SJSA1 (cell line): ENCODE measurements around the gene ZNF227. TPM values are rescaled to one million over a fixed set of nuclear protein-coding genes. Genes with fewer than 3 reads are reported as not detected.
"Not testable (repeated sequence)": the region's sequence is repeated elsewhere in the genome, so short reads cannot be mapped to it uniquely, and the experiment has no call there.

Experiments used
- DNase-seq, 2 experiments: peaks; one replicate each; pipeline ENCODE4 v3.0.0-alpha.2; 2015 to 2020; ENCODE audit warnings: low spot score in 2 of 2, low read depth in 1 of 2
- H3K27ac ChIP-seq: fragments of 250-450 bp; sonication (Bioruptor Pico); 2 replicates; pipeline ENCODE4 v1.5.1; 2020; ENCODE audit warnings: mild to moderate bottlenecking, moderate library complexity
- H3K27me3 ChIP-seq: fragments of 250-450 bp; sonication (Bioruptor Pico); replicated peaks from 2 replicates; pipeline ENCODE4 v1.5.1; 2020; ENCODE audit warnings: mild to moderate bottlenecking, moderate library complexity
- H3K36me3 ChIP-seq: fragments of 250-450 bp; sonication (Bioruptor Pico); 2 replicates; pipeline ENCODE4 v1.5.1; 2020; ENCODE audit warnings: mild to moderate bottlenecking
- H3K4me1 ChIP-seq: fragments of 250-450 bp; sonication (Bioruptor Pico); replicated peaks from 2 replicates; pipeline ENCODE4 v1.6.1; 2021; ENCODE audit warnings: mild to moderate bottlenecking
- H3K4me3 ChIP-seq: fragments of 250-450 bp; sonication (Bioruptor Pico); 2 replicates; pipeline ENCODE4 v1.5.1; 2020; ENCODE audit warnings: mild to moderate bottlenecking
- H3K9me3 ChIP-seq: fragments of 250-450 bp; sonication (Bioruptor Pico); replicated peaks from 2 replicates; pipeline ENCODE4 v1.5.1; 2020; ENCODE audit warnings: mild to moderate bottlenecking
- total RNA-seq: library from RNA; depleted of rRNA; stranded (reverse); fragments of >200 nt; shearing (Covaris generic); gene quantifications from 2 replicates; pipeline ENCODE4 v1.2.3, GENCODE V29; 2014; rRNA removed

ZNF227 gene
- 5.6 and 15.1 TPM in 2 replicates for total RNA-seq

DNA sequence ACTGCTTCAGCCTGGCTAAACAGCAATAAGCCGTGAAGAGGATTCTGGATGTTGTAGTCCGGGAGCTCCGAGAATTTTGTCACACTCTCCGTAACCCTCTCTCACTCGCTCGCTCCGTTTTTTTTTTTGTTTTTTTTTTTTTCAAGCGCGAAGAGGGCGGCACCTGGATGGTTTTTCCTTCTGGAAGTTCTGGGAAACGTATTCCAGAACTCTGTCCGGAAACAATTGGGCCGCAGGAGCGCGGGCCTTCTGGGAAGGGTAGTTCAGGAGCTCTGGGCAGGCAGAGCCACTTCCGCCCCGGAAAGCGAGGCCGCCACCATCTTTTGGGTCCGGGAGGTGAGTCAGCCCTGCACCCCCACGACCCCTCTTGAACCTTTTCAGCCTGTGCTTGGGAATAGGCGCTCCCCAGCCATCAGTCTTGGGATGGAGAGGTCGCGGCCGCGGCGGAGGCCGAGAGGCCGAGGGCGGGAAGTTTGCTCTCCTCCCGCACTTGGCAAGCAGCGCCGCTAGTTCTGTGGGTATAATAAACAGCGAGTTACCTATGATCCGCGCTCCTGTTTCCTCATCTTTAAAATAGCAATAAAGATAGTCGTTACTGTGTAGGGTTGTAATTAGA lies at the start of gene ZNF227:
Gene ZNF227 (plus strand): TSS at position 283 of the 616 bp plus-strand sequence. CDS start 5,261 bp downstream, outside the sequence.
- H3K27me3 ChIP-seq: no peaks in the 10 kb centered on the region
- DNase-seq: peak; percentile 95 to 97
- H3K4me3 ChIP-seq: peak within 1 kb of the TSS; percentile 59
- H3K27ac ChIP-seq: peak within 1 kb of the TSS; percentile 32; the same call in 1 of the 2 replicates
- no peaks in the 10 kb centered on the region; the same call in 1 of the 2 replicates for H3K4me1 ChIP-seq
- H3K36me3 ChIP-seq: peaks cover 16% of the 10 kb centered on the region
- H3K9me3 ChIP-seq: no peaks in the 10 kb centered on the region; the same call in 1 of the 2 replicates

DNA sequence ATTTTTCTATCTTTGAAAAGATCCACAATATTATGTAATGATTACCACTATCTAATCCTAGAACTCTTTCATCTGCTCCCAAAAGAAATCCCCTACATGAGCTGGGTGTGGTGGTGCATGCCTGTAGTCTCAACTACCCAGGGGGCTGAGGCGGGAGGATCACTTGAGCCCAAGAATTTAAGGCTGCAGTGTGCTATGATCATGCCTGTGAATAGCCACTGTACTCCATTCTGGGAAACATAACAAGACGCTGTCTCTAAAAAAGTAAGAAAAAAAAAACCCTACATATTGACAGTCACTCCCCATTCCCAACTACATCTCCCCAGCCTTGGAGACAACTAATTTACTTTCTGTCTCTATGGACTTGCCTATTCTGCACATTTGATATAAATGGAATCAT lies 48.5 kb upstream of the ZNF227 start:
- Histone ChIP-seq H3K27me3 (no peaks in the 10 kb centered on the region), H3K36me3 (peaks cover 19% of the 10 kb centered on the region), H3K4me3 (no peak overlapping the region), H3K9me3 (peaks cover 8% of the 10 kb centered on the region), H3K27ac (no peak overlapping the region), H3K4me1 (peaks cover 4% of the 10 kb centered on the region; the same call in 1 of the 2 replicates)
- no peak for DNase-seq

GRCh38 chr19:44164327-44164672 lies 48.0 kb upstream of the ZNF227 start:
- peak overlapping the region; percentile 59 for H3K4me3 ChIP-seq
- no peak overlapping the region for H3K27ac ChIP-seq
- peaks cover 23% of the 10 kb centered on the region for H3K36me3 ChIP-seq
- H3K4me1 ChIP-seq: peaks cover 4% of the 10 kb centered on the region; the same call in 1 of the 2 replicates
- no peak for DNase-seq
- no peaks in the 10 kb centered on the region for H3K27me3 ChIP-seq
- peaks cover 5% of the 10 kb centered on the region for H3K9me3 ChIP-seq

GRCh38 chr19:44164673-44165512 lies 47.4 kb upstream of the ZNF227 start, which contains the start of gene ZNF226:
TSS of gene ZNF226 (plus strand) at chr19:44165100. CDS start at chr19:44170081, 4,981 bp downstream.
- Histone ChIP-seq H3K4me1 (peaks cover 4% of the 10 kb centered on the region; the same call in 1 of the 2 replicates), H3K4me3 (peak within 1 kb of the TSS; percentile 59), H3K27me3 (no peaks in the 10 kb centered on the region), H3K36me3 (peaks cover 29% of the 10 kb centered on the region), H3K9me3 (peaks cover 3% of the 10 kb centered on the region), H3K27ac (peak within 1 kb of the TSS; percentile 62)
- DNase-seq: peak; percentile 90 to 95

DNA sequence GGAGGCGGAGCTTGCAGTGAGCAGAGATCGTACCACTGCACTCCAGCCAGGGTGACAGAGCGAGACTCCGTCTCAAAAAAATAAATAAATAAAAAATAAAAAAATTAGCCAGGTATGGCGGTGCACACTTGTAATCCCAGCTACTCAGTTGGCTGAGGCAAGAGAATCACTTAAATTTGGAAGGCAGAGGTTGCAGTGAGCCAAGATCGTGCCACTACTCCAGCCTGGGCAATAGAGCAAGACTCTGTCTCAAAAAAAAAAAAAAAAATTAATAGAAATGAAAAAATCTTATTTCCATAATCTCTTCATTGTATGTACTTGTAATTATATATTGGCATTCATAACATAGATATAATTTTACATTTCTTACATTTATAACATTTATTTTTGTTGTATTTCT lies 41.7 kb upstream of the ZNF227 start:
- not testable (repeated sequence) for H3K4me3 ChIP-seq, H3K9me3 ChIP-seq, DNase-seq, H3K27ac ChIP-seq, H3K27me3 ChIP-seq, H3K4me1 ChIP-seq
- peaks cover 84% of the 10 kb centered on the region for H3K36me3 ChIP-seq

DNA sequence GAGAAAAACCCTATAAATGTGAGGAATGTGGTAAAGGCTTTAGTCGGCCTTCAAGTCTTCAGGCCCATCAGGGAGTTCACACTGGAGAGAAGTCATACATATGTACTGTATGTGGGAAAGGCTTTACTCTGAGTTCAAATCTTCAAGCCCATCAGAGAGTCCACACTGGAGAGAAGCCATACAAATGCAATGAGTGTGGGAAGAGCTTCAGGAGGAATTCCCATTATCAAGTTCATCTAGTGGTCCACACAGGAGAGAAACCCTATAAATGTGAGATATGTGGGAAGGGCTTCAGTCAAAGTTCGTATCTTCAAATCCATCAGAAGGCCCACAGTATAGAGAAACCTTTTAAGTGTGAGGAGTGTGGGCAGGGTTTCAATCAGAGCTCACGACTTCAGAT lies 35.7 kb upstream of the ZNF227 start:
- Histone ChIP-seq H3K27ac (no peak overlapping the region), H3K36me3 (peaks cover 61% of the 10 kb centered on the region), H3K4me3 (no peak overlapping the region), H3K4me1 (no peaks in the 10 kb centered on the region), H3K27me3 (no peaks in the 10 kb centered on the region), H3K9me3 (peaks cover 15% of the 10 kb centered on the region)
- no peak for DNase-seq

DNA sequence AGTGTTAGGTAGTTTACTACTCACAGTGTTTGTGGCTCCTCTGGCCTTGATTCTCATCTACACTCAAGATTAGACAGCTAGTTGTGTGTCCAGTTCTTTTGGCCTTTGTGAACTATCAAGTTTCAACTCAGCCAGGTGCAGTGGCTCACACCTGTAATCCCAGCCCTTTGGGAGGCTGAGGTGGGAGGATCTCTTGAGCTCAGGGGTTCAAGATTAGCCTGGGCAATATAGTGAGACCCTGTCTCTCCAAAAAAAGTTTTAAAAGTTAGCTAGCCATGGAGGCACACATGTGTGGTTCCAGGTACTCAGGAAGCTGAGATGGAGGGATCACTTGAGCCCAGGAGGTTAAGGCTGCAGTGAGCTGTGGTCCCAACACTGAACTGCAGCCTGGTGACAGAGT lies 31.4 kb upstream of the ZNF227 start:
- no peak for DNase-seq
- H3K36me3 ChIP-seq: peaks cover 19% of the 10 kb centered on the region
- no peak overlapping the region for H3K27ac ChIP-seq

DNA sequence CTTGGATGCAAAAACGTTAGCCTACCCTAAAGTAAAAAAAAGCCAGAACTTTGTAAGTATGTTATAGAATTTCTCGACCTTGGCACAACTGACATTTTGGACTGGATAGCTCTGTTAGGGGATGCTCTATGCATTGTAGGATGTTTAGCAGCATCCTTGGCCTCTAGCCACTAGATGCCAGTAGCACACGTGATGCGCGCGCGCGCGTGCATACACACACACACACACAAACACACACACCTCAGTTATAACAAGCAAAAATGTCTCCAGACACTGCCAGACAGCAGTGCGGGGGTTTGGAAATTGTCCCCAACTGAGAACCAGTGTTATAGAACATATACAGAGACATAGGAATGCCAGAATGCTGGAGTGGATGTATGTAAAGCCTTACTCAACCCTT lies 30.2 kb upstream of the ZNF227 start:
- Histone ChIP-seq H3K27me3 (no peaks in the 10 kb centered on the region), H3K36me3 (peaks cover 7% of the 10 kb centered on the region), H3K9me3 (peaks cover 12% of the 10 kb centered on the region), H3K27ac (no peak overlapping the region), H3K4me1 (no peaks in the 10 kb centered on the region), H3K4me3 (no peak overlapping the region)
- DNase-seq: no peak

More for the DNA sequence above, 31.4 kb upstream of the ZNF227 start:
- peaks cover 17% of the 10 kb centered on the region for H3K9me3 ChIP-seq
- H3K4me1 ChIP-seq: no peaks in the 10 kb centered on the region
- H3K27me3 ChIP-seq: no peaks in the 10 kb centered on the region
- no peak overlapping the region for H3K4me3 ChIP-seq

DNA sequence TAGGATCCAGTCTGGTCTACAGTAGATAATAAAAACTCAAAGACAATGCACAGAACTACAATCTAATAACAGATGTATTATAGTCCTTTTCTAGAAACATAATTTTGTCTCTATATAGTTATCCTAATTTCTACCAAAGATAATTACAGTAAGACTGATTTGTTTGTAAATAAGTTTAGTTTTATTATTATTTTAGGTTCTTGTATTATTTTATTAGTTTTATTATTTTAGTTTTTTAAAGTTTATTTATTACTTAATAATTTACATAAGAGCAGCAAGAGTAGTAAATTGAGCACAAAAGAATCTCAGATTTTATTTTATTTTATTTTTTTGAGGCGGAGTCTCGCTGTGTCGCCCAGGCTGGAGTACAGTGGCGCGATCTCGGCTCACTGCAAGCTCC lies 22.3 kb upstream of the ZNF227 start:
- no peaks in the 10 kb centered on the region for H3K27me3 ChIP-seq
- no peaks in the 10 kb centered on the region for H3K36me3 ChIP-seq
- no peak overlapping the region for H3K27ac ChIP-seq
- H3K9me3 ChIP-seq: no peaks in the 10 kb centered on the region; the same call in 1 of the 2 replicates
- no peak overlapping the region for H3K4me3 ChIP-seq
- no peak for DNase-seq
- no peaks in the 10 kb centered on the region for H3K4me1 ChIP-seq

GRCh38 chr19:44192127-44192526 lies 20.2 kb upstream of the ZNF227 start:
- Histone ChIP-seq H3K27me3 (no peaks in the 10 kb centered on the region), H3K36me3 (no peaks in the 10 kb centered on the region)
- DNase-seq: no peak

DNA sequence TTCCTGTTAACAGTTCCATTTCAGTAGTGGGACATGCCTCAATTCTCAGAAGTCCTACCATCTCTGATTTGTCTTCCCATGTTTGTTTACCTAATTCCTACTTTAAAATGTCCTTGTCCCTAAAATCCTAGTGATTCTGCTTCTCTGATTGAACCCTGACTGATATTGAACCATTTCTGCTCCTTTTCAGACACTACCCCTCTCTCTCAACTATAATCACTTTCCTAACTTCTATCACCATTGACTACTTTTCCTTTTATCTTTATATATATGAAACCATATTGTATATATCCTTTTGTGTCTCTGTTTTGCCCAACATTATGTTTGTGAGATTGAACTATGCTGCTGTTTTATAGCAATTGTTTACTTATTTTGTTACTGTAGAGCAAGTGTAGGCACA lies 15.6 kb upstream of the ZNF227 start:
- H3K4me3 ChIP-seq: no peak overlapping the region
- no peak for DNase-seq
- H3K27ac ChIP-seq: no peak overlapping the region
- no peaks in the 10 kb centered on the region for H3K27me3 ChIP-seq
- no peaks in the 10 kb centered on the region for H3K4me1 ChIP-seq
- no peaks in the 10 kb centered on the region for H3K9me3 ChIP-seq
- H3K36me3 ChIP-seq: no peaks in the 10 kb centered on the region

More at GRCh38 chr19:44192127-44192526, 20.2 kb upstream of the ZNF227 start:
- Histone ChIP-seq H3K4me3 (no peak overlapping the region), H3K9me3 (no peaks in the 10 kb centered on the region; the same call in 1 of the 2 replicates), H3K27ac (no peak overlapping the region), H3K4me1 (no peaks in the 10 kb centered on the region)

GRCh38 chr19:44202470-44202869 lies 9.9 kb upstream of the ZNF227 start:
- no peak for DNase-seq

GRCh38 chr19:44202974-44203373 lies 9.4 kb upstream of the ZNF227 start:
- H3K4me3 ChIP-seq: no peak overlapping the region
- H3K27ac ChIP-seq: no peak overlapping the region
- H3K36me3 ChIP-seq: no peaks in the 10 kb centered on the region
- no peaks in the 10 kb centered on the region for H3K27me3 ChIP-seq
- H3K4me1 ChIP-seq: no peaks in the 10 kb centered on the region
- H3K9me3 ChIP-seq: peaks cover 4% of the 10 kb centered on the region
- no peak for DNase-seq

More at GRCh38 chr19:44202470-44202869, 9.9 kb upstream of the ZNF227 start:
- no peaks in the 10 kb centered on the region for H3K36me3 ChIP-seq
- no peak overlapping the region for H3K27ac ChIP-seq
- no peaks in the 10 kb centered on the region for H3K4me1 ChIP-seq
- H3K27me3 ChIP-seq: no peaks in the 10 kb centered on the region
- H3K4me3 ChIP-seq: no peak overlapping the region
- H3K9me3 ChIP-seq: peaks cover 4% of the 10 kb centered on the region

- H3K36me3 ChIP-seq, DNase-seq, H3K9me3 ChIP-seq, H3K27me3 ChIP-seq, H3K4me1 ChIP-seq, H3K4me3 ChIP-seq, H3K27ac ChIP-seq: not testable (repeated sequence)
Measured at GRCh38 chr19:44203877-44204276, 8.5 kb upstream of the ZNF227 start.
